Measurements from ENCODE around the gene GPANK1.

The GPANK1 gene

GRCh38 chr6:31702405-31702818 is 37.6 kb upstream of the GPANK1 start:
- TF ChIP-seq JUND (IDR thresholded peaks at IDR 0.05; ENCODE audit: low read depth): no peak
- in situ Hi-C loops (cut with HindIII; ENCODE audit: low pct_unique_long_range_greater_than_20kb, low sequenced_read_pairs): no loop called here

GRCh38 chr6:31701666-31702404 is 37.0 kb upstream of the GPANK1 start:
- TF ChIP-seq JUND (IDR thresholded peaks at IDR 0.05; ENCODE audit: low read depth): no peak
- no peak for DNase-seq (ENCODE audit: low read depth in 1 of 2, low spot score in 1 of 2)

More at GRCh38 chr6:31702405-31702818, 37.6 kb upstream of the GPANK1 start:
- DNase-seq (ENCODE audit: low read depth in 1 of 2, low spot score in 1 of 2): peak in 1 of 2 experiments; percentile 18

GRCh38 chr6:31700740-31701401 is 36.1 kb upstream of the GPANK1 start:
- TF ChIP-seq JUND (IDR thresholded peaks at IDR 0.05; ENCODE audit: low read depth): no peak
- in situ Hi-C loops (cut with HindIII; ENCODE audit: low pct_unique_long_range_greater_than_20kb, low sequenced_read_pairs): no loop called here
- DNase-seq (ENCODE audit: low read depth in 1 of 2, low spot score in 1 of 2): no peak

More at GRCh38 chr6:31701666-31702404, 37.0 kb upstream of the GPANK1 start:
- in situ Hi-C loops (cut with HindIII; ENCODE audit: low pct_unique_long_range_greater_than_20kb, low sequenced_read_pairs): no loop called here

DNA sequence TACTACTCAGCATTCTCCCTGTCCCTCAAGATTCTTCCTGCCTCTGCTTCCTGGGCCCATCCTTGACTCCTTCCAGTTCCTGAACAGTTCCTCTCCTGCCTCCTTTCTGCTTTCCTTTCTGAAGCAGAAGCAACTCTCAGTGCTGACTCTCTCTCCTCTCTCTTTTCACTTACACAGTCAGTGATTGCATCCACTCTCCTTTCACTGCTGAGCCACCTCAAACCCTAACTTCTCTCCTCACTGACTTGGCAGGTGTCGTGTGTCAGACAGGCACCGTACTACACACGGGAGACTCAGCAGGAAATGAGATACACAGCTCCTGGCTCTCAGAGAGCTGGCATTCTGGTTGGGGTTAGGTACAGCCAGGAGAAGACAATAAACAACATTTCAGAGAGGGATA is 32.8 kb upstream of the GPANK1 start:
- in situ Hi-C loops (cut with HindIII; ENCODE audit: low pct_unique_long_range_greater_than_20kb, low sequenced_read_pairs): no loop called here
- no peak for TF ChIP-seq JUND (IDR thresholded peaks at IDR 0.05; ENCODE audit: low read depth)
- DNase-seq (ENCODE audit: low read depth in 1 of 2, low spot score in 1 of 2): no peak

GRCh38 chr6:31693535-31693934 is 28.7 kb upstream of the GPANK1 start:
- in situ Hi-C loops (cut with HindIII; ENCODE audit: low pct_unique_long_range_greater_than_20kb, low sequenced_read_pairs): no loop called here
- no peak for TF ChIP-seq JUND (IDR thresholded peaks at IDR 0.05; ENCODE audit: low read depth)
- no peak for DNase-seq (ENCODE audit: low read depth in 1 of 2, low spot score in 1 of 2)

DNA sequence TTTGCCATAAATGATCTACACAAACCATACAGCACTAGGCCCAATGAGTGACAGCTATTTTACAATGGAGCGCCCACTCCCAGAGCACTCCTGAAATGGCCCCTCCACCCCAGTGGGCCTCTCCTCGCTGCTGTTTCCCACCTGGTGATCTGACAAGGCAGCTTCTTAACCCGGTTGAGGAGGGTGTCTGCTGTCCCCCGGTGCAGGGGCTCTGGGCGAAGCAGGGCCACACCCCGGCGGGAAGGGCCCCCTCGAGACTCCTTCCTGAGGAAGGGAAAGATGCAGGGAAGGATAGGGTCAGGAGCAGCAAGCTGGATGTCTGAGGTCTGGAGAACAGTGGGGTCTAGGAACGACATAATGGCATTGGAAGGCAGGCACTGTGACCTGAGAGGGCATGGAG is 28.1 kb upstream of the GPANK1 start:
- in situ Hi-C loops (cut with HindIII; ENCODE audit: low pct_unique_long_range_greater_than_20kb, low sequenced_read_pairs): no loop called here
- no peak for DNase-seq (ENCODE audit: low read depth in 1 of 2, low spot score in 1 of 2)

GRCh38 chr6:31692353-31692752 is 27.6 kb upstream of the GPANK1 start:
- TF ChIP-seq JUND (IDR thresholded peaks at IDR 0.05; ENCODE audit: low read depth): no peak
- in situ Hi-C loops (cut with HindIII; ENCODE audit: low pct_unique_long_range_greater_than_20kb, low sequenced_read_pairs): no loop called here
- no peak for DNase-seq (ENCODE audit: low read depth in 1 of 2, low spot score in 1 of 2)

More for the DNA sequence above, 28.1 kb upstream of the GPANK1 start:
- no peak for TF ChIP-seq JUND (IDR thresholded peaks at IDR 0.05; ENCODE audit: low read depth)

GRCh38 chr6:31691564-31692108 is 26.8 kb upstream of the GPANK1 start:
- no peak for DNase-seq (ENCODE audit: low read depth in 1 of 2, low spot score in 1 of 2)
- in situ Hi-C loops (cut with HindIII; ENCODE audit: low pct_unique_long_range_greater_than_20kb, low sequenced_read_pairs): no loop called here
- TF ChIP-seq JUND (IDR thresholded peaks at IDR 0.05; ENCODE audit: low read depth): no peak

- in situ Hi-C loops (cut with HindIII; ENCODE audit: low pct_unique_long_range_greater_than_20kb, low sequenced_read_pairs): no loop called here
- TF ChIP-seq JUND (IDR thresholded peaks at IDR 0.05; ENCODE audit: low read depth): no peak
- DNase-seq (ENCODE audit: low read depth in 1 of 2, low spot score in 1 of 2): no peak
Observed at GRCh38 chr6:31691078-31691463, 26.3 kb upstream of the GPANK1 start.

- in situ Hi-C loops (cut with HindIII; ENCODE audit: low pct_unique_long_range_greater_than_20kb, low sequenced_read_pairs): no loop called here
- DNase-seq (ENCODE audit: low read depth in 1 of 2, low spot score in 1 of 2): no peak
- no peak for TF ChIP-seq JUND (IDR thresholded peaks at IDR 0.05; ENCODE audit: low read depth)
Observed at GRCh38 chr6:31690231-31691077, 25.7 kb upstream of the GPANK1 start.

GRCh38 chr6:31689249-31690110 is 24.7 kb upstream of the GPANK1 start:
- no peak for DNase-seq (ENCODE audit: low read depth in 1 of 2, low spot score in 1 of 2)
- TF ChIP-seq JUND (IDR thresholded peaks at IDR 0.05; ENCODE audit: low read depth): no peak
- in situ Hi-C loops (cut with HindIII; ENCODE audit: low pct_unique_long_range_greater_than_20kb, low sequenced_read_pairs): no loop called here
